GM21447 (cell line): ENCODE measurements around the gene ACER2.
"Not testable (repeated sequence)": the region's sequence is repeated elsewhere in the genome, so short reads cannot be mapped to it uniquely, and the experiment has no call there.

ENCODE experiments used
- ATAC-seq: cut with Tn5 transposase; IDR thresholded peaks from one replicate; pipeline ENCODE4 v1.9.1; 2021; ENCODE audit not compliant: unreplicated experiment

ACER2 gene

GRCh38 chr9:19408693-19409400 lies at the start of gene ACER2:
TSS of gene ACER2 (plus strand) at chr9:19409009. CDS start at chr9:19409085, 76 bp downstream.
- ATAC-seq, result peak; percentile 88

GRCh38 chr9:19369107-19369506 lies 39.7 kb upstream of the ACER2 start:
- ATAC-seq, result no peak

- ATAC-seq, result no peak
Observed at GRCh38 chr9:19371942-19372341, 36.9 kb upstream of the ACER2 start.

- ATAC-seq, result no peak
Observed at GRCh38 chr9:19372567-19372966, 36.2 kb upstream of the ACER2 start.

- no peak for ATAC-seq
Observed at GRCh38 chr9:19373527-19373926, 35.3 kb upstream of the ACER2 start.

- ATAC-seq, result no peak
Observed at GRCh38 chr9:19375538-19375937, 33.3 kb upstream of the ACER2 start.

GRCh38 chr9:19376931-19377330 lies 31.9 kb upstream of the ACER2 start:
- no peak for ATAC-seq

GRCh38 chr9:19378164-19378563 lies 30.6 kb upstream of the ACER2 start:
- no peak for ATAC-seq

GRCh38 chr9:19378647-19379046 lies 30.2 kb upstream of the ACER2 start:
- ATAC-seq, result no peak

- ATAC-seq, result no peak
Observed at GRCh38 chr9:19379283-19379682, 29.5 kb upstream of the ACER2 start.

- ATAC-seq, result peak; percentile 29
Observed at GRCh38 chr9:19379697-19380046, 29.1 kb upstream of the ACER2 start.

GRCh38 chr9:19380826-19381075 lies 28.1 kb upstream of the ACER2 start:
- no peak for ATAC-seq

- no peak for ATAC-seq
Observed at GRCh38 chr9:19381656-19382055, 27.2 kb upstream of the ACER2 start.

GRCh38 chr9:19385212-19385611 lies 23.6 kb upstream of the ACER2 start:
- ATAC-seq, result not testable (repeated sequence)

GRCh38 chr9:19385786-19386501 lies 22.9 kb upstream of the ACER2 start:
- no peak for ATAC-seq

GRCh38 chr9:19386502-19387044 lies 22.2 kb upstream of the ACER2 start:
- no peak for ATAC-seq

- no peak for ATAC-seq
Observed at GRCh38 chr9:19387317-19387716, 21.5 kb upstream of the ACER2 start.

GRCh38 chr9:19389539-19389938 lies 19.3 kb upstream of the ACER2 start:
- not testable (repeated sequence) for ATAC-seq

- no peak for ATAC-seq
Observed at GRCh38 chr9:19397845-19398244, 11.0 kb upstream of the ACER2 start.

- ATAC-seq, result not testable (repeated sequence)
Observed at GRCh38 chr9:19403231-19403630, 5.6 kb upstream of the ACER2 start.

GRCh38 chr9:19404283-19405075 lies 4.3 kb upstream of the ACER2 start:
- no peak for ATAC-seq

GRCh38 chr9:19405771-19406170 lies 3.0 kb upstream of the ACER2 start:
- no peak for ATAC-seq
